Measurements from ENCODE around the gene EIF4H. TPM values are rescaled to one million over a fixed set of nuclear protein-coding genes. Genes with fewer than 3 reads are reported as not detected.
"Not testable (repeated sequence)": the region's sequence is repeated elsewhere in the genome, so short reads cannot be mapped to it uniquely, and the experiment has no call there.

The EIF4H gene
- total RNA-seq, 1 donor from 2014 or later = 219 TPM

DNA sequence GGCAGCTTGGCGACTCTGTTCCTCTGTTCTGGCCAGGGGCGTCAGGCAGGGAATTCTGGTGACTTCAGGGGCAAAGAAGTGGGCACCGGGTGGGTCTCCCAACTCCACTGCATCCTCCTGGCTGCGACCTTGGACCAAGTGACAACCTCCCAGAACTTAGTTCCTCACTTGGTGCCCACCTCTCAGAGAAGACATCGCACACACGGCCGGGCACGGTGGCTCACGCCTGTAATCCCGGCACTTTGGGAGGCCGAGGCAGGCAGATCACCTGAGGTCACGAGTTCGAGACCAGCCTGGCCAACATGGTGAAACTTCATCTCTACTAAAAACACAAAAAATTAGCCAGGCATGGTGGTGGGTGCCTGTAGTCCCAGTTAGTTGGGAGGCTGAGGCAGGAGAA lies 50.8 kb downstream of the EIF4H start:
- not testable (repeated sequence) for DNase-seq

DNA sequence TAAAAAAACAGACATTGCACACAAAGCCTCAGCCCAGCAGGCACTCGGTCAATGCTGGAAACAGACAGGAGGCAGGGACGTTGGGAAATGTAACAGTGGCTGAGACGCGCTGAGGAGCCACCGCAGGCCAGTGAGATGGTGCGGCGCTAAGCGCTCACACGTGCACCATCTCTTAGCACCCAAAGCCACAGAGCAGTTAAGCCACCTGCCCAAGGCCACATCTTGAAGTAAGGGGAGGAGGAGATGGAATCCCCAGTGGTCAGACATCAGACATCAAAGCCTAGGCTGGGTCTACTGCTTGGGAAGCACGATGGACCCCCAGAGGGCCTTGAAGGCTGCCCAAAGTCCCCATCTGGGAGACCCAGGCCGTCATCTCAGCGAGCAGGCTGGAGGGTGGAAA lies 51.2 kb downstream of the EIF4H start:
- DNase-seq = no peak

- DNase-seq = no peak
Observed at GRCh38 chr7:74226633-74227032, 52.5 kb downstream of the EIF4H start.

DNA sequence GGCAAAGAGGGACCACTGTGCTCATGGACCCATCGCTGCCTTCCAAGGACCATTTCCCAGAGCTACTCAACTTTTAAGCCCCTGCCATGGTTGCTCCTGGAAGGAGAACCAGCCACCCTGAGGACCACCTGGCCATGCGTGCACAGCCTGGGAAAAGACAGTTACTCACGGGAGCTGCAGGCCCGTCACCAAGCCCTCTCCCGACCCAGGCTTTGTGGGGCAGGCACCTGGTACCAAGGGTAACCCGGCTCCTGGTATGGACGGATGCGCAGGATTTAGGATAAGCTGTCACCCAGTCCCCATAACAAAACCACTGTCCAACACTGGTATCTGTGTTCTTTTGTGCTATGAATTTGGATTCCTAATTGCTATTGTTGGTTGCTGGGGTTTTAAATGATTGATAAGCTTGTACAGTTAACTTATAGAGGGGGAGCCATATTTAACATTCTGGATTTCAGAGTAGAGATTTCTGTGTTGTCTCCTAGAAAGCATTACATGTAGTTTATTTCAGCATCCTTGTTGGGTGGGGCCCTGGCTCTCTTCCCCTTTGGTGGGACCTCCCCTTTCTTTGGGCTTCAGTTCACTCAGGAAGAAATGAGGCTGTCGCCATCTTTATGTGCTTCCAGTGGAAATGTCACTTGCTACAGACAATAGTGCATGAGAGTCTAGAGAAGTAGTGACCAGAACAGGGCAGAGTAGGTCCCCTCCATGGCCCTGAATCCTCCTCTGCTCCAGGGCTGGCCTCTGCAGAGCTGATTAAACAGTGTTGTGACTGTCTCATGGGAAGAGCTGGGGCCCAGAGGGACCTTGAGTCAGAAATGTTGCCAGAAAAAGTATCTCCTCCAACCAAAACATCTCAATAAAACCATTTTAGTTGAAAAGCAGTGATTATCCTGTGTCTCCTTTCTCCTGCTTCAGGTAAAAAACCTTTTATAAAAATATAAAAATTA lies 55.1 kb downstream of the EIF4H start:
- no peak for DNase-seq

- no peak for DNase-seq
Observed at GRCh38 chr7:74230446-74231231, 56.5 kb downstream of the EIF4H start.

DNA sequence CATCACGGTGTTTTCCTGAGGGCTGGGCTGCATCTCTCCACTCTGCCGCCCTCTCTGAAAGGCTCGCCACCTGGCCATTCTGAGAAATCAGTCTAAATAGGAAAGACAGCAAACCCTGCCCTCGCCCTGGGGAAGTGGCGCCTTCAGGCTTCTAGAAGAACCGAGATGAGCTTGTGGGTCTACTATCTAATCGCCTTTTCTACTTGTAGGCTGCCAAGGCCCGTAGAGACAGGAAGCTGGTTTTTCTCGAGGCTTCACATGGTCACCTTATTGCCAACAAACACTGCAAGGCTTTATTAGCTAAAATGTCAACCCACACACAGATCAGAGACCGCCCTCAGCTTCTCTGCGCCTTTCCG lies 57.1 kb downstream of the EIF4H start:
- no peak for DNase-seq

GRCh38 chr7:74233655-74234285 lies 59.6 kb downstream of the EIF4H start:
- no peak for DNase-seq

DNA sequence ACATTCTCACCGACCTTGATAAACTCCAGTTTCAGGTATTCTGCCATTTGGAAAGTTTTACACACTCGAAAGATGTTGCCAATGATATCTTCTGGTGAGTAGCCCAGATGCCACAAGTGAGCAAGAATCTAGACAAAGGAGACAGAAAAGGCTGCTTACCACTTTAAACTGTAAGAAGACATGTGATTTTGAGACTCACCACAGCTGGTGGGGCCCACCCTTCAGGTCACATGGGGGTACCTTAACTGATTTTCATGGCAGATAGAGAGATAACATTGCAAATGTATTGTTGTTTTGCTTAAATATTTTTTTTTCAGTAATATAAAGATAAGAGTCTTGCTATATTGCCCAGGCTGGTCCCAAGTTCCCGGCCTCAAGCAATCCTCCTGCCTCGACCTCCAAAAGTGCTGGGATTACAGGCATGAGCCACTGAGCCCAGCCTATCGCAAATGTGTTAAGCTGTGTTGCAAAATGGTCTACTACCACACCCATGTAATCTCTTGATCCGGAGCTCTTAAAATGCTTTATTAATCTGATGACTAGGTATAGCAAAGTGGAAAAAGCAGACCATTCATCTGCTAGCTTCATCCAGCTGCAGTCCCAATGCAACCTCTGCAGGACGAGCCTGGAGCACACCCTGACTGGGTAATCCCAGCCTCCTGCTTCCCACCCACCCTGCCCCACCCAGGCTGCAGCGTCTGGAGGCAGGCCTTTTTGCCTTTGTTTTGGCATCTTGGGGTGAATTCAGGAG lies 61.5 kb downstream of the EIF4H start:
- DNase-seq = no peak

- no peak for DNase-seq
Observed at GRCh38 chr7:74236284-74236683, 62.1 kb downstream of the EIF4H start.

- DNase-seq = no peak
Observed at GRCh38 chr7:74240482-74240881, 66.3 kb downstream of the EIF4H start.

GRCh38 chr7:74242122-74242443 lies 67.9 kb downstream of the EIF4H start:
- DNase-seq = no peak

DNA sequence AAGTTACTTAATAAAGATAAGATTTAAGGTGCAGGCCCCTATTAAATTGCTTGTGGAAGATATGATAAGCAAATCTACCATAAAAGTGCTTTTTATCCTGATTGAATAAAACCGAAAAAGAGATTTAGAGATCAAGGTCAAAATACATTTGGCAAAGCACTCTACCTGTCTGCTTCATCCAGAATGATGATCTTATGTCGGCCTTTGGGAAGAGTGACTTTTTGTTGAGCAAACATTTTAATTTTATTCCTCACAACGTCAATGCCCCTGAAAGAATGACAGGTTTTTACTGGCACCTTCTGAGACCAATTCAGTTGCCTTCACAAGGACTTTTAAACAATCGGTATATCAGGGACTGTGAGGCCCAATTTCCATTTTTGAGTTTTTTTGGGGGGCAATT lies 72.3 kb downstream of the EIF4H start:
- DNase-seq = no peak

Small RNA genes within 50 kb of the gene (small RNA-seq; reads per million reads assigned to genes)
- gene MIR590 (ENCODE audit: low replicate concordance) = 7.2 reads per million, percentile 93 among the genes with 10 or more reads in this experiment

Other genes starting within 250 kb of the EIF4H start
- 208 TPM for gene ELN, start 146.2 kb upstream of the EIF4H start, total RNA-seq
- gene LIMK1, start 90.6 kb upstream of the EIF4H start, total RNA-seq = 11.3 TPM
- 2.9 TPM for gene LAT2, start 35.6 kb downstream of the EIF4H start, total RNA-seq
- gene RFC2, start 80.0 kb downstream of the EIF4H start, total RNA-seq = 17.6 TPM
- gene CLIP2, start 115.1 kb downstream of the EIF4H start, total RNA-seq = 39.0 TPM